CD4-positive, alpha-beta T cell treated with Interferon alpha-2 for 1 hour (primary cell): Measurements from ENCODE around the gene EVC.

Experiments
- DNase-seq, 2 donors: peaks; one replicate each; pipeline ENCODE4 v3.0.0-alpha.2; 2020 to 2022

Gene EVC

DNA sequence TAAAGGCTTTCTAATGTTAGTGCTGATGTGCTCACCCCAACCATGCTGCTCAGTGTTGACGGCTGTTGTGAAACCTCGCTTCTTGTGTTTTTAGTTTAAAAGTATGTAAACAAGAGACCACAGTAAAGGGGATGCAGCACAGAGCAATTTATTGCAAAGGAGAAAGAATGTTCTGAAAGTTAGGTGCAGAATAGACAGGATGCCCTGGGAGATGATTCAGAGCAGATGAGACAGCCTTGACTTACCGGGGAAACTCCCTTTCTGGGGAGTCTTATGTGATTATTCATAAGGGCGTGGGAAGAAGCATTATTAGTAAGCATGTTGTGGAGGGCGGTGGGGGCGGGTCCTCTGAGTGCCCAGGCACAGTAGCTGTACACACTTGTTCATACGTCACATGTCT lies 47.7 kb downstream of the EVC start:
- DNase-seq = peak in 1 of 2 donors; percentile 1

DNA sequence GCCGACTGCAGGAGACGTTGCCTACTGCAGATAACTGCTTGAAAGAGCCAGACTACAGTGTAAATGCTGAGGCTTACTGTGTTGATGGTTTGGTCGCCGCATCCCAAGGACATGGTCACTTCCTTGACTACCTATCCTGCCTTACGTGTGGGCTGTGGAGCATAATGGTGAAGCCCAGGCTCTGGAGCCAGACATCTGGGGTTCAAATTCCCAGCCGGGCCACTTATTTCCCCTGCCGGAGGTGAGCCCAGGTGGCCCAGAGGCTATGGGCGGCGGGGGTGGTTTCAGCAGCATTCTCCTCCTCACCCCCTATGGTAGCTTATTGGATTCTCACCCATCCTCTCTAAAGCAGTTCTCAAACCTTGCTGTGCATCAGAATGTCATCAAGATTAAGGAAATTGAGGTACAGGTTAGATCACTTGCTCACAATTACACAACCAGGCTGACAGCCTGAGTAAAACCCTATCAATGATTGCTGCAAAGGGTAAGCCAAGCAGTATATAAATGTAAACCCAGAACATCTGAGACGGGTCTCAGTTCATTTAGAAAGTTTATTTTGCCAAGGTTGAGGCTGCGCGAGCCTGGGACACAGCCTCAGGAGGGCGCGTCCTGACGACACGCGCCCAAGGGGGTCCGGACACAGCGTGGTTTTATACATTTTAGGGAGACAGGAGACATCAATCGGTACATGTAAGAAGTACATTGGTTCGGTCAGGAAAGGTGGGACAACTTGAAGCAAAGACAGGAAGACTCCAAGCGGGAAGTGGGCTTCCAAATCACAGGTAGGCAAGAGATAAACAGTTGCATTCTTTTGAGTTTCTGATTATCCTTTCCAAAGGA lies 48.5 kb downstream of the EVC start:
- DNase-seq = no peak

DNA sequence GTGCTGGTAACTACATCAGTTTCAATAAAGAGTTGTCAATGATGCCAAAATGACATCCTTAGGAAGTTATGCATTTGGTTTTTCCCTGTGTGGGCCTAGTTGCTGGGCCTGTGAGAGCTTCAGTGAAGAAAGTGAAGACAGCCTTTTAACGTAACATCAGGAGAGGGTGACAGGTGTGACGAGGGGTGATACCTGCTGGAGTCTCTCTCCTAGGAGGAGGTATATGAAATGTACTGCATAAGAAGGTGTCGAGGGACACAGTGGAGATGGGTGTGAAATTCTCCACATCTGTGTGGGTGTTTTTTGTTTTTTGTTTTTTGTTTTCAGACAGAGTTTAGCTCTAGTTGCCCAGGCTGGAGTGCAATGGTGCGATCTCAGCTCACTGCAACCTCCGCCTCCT lies 49.2 kb downstream of the EVC start:
- no peak for DNase-seq

DNA sequence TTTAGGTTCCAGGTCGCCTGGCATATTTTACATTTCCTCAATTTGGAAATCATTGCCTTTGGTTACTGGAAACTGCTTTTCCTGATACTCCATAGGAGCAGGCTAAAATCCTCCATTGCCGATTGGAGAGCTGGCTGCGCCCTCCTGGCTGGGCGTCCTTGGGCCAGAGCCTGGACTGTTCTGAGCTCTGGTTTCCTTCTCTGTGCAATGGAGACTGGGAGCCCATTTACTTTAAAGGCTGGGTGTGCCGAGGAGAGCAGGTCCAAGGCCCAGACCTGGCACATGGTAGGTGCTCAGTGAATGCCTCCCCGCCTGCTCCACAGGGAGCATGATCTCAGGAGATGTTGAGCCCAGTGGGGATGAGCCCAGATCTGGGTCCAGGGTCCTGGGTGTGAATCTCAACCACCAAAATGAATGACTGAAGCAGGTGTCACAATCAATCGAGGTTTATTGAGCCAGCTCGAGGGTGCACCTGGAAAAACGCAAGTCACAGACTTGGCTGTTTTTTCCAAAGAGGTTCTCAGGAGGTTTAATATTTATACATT lies 50.0 kb downstream of the EVC start:
- DNase-seq = no peak

DNA sequence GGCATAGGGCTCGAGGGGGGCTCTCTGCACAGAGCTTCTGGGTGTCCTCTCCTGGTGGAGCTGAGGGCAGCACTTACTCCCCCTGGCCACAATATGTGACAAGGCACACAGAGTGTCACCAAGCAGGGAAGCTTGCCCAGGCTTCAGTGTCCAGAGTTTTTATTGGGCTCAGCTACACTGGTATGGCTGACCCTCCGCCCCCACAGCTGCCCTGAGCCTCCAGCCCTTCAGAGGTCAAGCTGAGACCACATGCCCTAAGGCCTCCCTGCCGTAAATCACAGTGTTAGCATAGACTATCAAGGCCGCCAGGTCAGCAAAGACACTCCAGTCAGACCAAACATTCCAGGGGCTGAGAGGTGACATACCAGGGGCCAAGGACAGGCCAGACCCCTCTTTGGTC lies 59.0 kb downstream of the EVC start:
- DNase-seq = no peak

DNA sequence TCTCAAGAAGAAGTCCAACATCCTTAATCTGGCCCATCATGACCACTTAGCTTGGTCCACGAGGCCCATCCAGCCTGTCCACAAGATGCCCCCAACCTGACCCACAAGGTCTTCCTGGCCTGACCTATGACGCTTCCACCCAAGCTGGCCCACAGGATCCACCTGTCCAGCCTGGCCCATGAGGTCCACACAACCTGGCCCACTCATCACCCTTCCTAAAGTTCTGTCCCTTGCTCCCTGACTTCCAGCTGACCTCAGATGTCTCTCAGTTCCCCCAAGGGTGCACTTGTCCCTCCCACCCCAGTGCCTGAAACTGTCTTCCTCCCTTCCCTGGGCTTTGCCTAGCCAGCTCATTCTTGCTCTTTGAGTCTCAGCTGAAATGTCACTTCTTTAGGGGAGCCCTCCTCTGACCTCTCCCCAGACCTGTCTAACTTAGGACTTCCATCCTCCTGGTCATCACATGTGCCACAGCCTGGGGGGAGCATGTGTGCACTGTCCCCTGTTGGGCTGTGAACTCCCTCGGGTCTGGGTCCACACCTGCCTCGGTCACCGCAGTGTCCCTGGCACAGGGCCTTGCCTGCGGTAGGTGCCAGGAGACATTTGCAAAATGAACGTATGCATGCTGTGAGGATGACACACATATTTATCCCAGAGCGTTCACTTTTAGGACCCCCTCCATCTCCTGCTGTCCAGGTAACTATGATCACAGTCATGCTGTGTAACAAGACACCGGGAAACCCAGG lies 61.7 kb downstream of the EVC start:
- no peak for DNase-seq

GRCh38 chr4:5773271-5773555 lies 62.2 kb downstream of the EVC start:
- DNase-seq = no peak

DNA sequence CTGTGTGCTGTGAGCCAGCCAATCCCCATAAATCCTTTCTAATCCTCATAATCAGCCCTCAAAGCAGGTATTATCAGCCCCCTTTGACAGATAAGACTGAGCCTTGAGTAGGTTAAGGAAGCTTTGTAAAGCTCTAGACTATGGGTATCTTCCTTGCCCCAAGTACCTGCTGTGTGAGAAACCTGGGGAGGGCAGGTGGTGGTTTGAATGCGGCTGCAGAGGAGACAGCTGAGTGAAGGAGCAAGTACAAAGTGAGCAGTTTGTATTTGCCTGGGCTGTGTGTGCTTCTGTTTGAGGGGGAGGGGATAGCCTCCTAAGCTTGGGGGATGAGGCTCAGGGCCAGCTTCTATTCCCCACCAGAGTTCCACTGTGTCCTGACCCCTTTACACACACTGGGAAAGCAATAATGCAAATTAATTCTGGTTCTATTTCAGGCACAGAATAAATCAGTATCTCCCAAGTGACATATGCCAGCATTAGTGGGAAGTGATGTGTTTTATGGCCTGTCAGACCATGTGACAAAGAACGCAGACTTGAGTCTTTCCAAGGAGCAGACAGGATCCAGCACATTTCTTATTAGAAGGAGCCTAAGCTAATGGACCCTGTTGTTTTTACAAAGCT lies 63.5 kb downstream of the EVC start:
- DNase-seq = no peak

GRCh38 chr4:5776510-5776909 lies 65.5 kb downstream of the EVC start:
- no peak for DNase-seq

GRCh38 chr4:5780831-5781480 lies 70.0 kb downstream of the EVC start:
- DNase-seq = no peak

DNA sequence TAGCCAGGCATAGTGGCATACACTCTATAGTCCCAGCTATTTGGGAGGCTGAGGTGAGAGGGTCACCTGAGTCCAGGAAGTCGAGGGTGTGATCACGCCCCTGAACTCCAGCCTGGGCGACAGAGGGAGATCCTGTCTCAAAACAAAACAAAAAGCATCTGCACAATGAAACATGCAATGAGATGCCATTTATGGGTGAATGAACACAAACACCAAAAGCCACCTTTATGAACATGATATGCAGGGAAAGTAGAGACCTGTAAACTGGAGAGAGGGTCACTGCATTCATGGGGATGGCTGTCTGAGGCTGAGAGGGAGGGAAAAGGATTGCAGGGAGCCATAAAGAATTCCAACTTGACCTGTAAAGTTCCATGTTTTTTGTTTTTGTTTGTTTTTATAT lies 70.7 kb downstream of the EVC start:
- DNase-seq = no peak

DNA sequence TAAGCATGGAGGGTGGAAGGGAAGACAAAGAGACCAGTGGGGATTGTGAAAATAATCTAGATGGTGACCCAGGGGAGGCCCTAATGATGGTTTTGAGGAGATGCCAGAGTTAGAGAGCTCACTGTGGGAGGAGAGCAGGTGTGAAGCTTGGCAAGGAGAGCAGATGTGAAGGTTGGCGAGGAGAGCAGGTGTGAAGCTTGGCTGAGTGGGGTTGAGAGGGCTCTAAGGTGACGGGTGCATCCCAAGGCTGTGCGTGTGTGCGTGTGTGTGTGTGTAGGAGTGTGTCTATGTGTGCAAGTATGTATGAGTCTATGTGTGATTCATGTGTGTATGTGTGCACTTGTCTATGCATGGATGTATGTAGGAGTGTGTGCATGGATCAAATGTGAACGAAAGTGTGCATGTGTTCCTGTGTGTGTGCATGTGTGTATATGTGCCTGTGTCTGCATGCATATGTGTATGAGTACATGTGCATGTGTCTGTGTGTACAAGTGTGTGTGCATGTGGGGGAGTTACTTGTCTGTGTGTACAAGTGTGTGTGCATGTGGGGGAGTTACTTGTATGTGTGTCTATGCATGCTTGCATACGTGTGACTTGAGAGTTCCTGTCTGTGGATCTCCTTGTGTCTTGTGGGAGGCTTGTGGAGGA lies 72.0 kb downstream of the EVC start:
- DNase-seq = no peak

- no peak for DNase-seq
These were observed 72.5 kb downstream of the EVC start for GRCh38 chr4:5783486-5783885.

GRCh38 chr4:5784021-5784420 lies 73.0 kb downstream of the EVC start:
- DNase-seq = no peak

DNA sequence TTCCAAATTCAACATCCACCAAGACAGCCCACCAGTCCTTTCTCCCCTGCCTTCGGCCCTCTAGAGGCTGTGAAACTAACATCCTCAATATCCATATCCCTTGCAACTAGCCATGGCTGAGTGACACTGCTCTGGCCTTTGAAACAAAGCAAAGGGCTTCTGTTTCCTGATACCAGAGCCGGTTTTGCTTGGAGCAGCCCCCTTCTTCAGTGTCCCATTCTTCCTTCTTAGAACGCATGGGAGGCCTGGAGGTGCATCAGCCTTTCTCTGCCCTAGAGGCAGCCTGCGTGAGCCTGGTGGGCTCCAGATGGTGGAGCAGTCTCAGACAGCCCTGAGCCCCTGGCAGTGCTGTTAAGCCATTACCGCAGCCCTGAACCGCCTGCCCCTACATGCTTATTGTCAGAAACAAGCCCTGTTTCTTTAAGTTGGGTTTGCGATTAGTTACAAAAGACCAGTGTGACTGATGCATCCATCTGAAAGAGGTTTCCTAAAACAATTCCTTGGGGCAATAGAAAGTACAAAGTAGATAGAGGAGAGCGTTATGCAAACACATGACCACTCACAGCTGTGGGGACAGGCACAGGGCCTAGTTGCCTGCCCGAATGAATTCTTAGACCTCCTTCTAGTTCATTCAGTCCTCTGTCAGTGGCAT lies 74.1 kb downstream of the EVC start:
- DNase-seq = no peak

GRCh38 chr4:5785806-5786680 lies 75.0 kb downstream of the EVC start:
- DNase-seq = no peak

GRCh38 chr4:5787311-5787710 lies 76.3 kb downstream of the EVC start:
- no peak for DNase-seq

- DNase-seq = no peak
These were observed 77.1 kb downstream of the EVC start for GRCh38 chr4:5788144-5788543.

DNA sequence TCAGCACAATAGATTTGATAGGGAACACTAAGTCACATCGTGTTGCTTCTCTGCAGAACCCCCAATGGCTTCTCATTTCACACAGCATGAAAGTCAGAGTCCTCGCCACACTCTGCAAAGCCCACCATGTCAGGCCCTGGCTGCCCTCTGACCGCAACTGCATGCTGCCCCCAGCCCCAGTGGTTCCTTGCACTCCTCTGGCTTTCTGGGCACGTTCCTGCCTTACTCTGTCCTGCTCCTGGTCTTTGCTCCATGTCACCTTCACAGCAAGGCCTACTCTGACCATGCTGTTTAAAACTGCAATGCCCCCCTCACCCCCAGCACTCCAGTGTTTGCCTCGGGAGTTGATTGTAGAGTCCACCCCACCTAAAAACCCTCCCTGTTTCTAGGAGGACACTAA lies 78.1 kb downstream of the EVC start:
- DNase-seq = no peak

DNA sequence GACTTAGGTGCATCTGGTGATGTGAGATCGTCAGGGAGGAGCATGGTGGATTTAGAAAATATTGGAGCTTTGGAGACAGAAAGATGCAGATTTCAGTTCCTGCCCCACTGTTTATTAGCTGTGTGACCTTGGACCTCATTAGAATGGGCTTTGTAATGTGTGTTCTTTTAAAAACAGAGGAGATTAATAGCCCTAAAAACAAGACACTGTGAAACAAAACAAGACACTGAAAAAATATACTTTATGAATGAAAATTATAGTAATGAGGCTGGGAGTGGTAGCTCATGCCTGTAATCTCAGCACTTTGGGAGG lies 79.5 kb downstream of the EVC start:
- DNase-seq = no peak

DNA sequence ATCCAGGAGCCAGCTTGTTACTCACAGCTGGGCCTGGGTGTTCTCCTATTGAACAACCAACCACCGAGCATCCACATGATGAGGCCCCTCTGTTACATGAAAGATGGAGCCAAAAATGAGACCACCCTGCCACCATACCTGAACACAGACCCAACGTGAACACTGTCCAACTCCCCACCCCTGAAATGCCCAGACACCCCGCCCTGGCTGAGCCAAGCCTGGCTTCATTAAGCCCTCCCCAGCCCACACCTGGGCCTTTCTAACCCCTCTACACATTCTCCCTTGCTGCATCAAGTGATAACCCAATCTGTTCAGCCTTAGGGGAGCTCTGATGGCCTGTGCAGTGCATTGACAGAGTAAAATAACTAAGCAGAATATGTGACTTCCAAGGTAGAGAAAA lies 80.7 kb downstream of the EVC start:
- no peak for DNase-seq

DNA sequence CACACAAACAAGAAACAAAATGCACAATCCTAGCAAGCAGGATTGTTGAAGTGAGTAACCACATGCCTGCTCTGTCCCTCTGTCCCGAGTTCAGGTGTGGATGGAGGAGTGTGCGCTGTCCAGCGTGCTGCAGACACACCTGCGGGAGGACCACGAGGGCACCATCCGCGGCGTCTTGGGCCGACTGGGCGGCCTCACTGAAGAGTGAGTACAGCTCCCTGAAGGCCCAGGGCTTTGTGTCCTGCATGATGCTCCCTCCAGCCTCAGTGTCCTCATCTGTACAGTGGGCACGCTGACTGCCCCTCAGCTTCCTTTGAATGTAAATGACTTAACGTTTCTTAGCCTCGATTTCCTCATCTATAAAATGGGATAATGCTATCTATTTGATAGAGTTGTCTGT lies 82.5 kb downstream of the EVC start:
- no peak for DNase-seq
